Ecto neural progenitor cell (in vitro differentiated cells): ENCODE data around the gene SSU72.
"Not testable (repeated sequence)": the region's sequence is repeated elsewhere in the genome, so short reads cannot be mapped to it uniquely, and the experiment has no call there.

ENCODE experiments used
- DNase-seq: peaks from one replicate; pipeline ENCODE4 v3.0.0-alpha.2; 2018; ENCODE audit warnings: low spot score

Gene SSU72

GRCh38 chr1:1504777-1505365, 69.8 kb downstream of the SSU72 start:
- DNase-seq: peak; percentile 84

- DNase-seq: not testable (repeated sequence)
Measured at GRCh38 chr1:1495461-1495975, 79.1 kb downstream of the SSU72 start.

- DNase-seq: not testable (repeated sequence)
Measured at GRCh38 chr1:1494311-1494710, 80.4 kb downstream of the SSU72 start.
